ENCODE data around the gene GTF3A.

- no peak for TF ChIP-seq ZBTB20 (tag by site-specific recombination; IDR thresholded peaks at IDR 0.05)
- TF ChIP-seq CTCF (tag by site-specific recombination; IDR thresholded peaks at IDR 0.05) = no peak
- no peak for TF ChIP-seq KLF9 (tag by site-specific recombination; IDR thresholded peaks at IDR 0.05; ENCODE audit: low read depth)
- TF ChIP-seq ZBTB17 (tag by site-specific recombination; IDR thresholded peaks at IDR 0.05) = no peak
- TF ChIP-seq ZNF146 (tag by site-specific recombination; IDR thresholded peaks at IDR 0.05) = no peak
- no peak for TF ChIP-seq ZEB2 (tag by site-specific recombination; IDR thresholded peaks at IDR 0.05)
- TF ChIP-seq ZSCAN30 (tag by site-specific recombination; IDR thresholded peaks at IDR 0.05) = no peak
Observed at GRCh38 chr13:27393101-27393500, 31.3 kb upstream of the GTF3A start.
